Adrenal gland (tissue), 5 donors: Measurements from ENCODE around the gene TMEM175.

Experiments
- POLR2A ChIP-seq, 2 donors: fragments of 450-650 bp; IDR thresholded peaks; one replicate each; pipeline ENCODE4 v1.6.1; 2017; ENCODE audit warnings: antibody characterized with exemption in 2 of 2, mild to moderate bottlenecking in 2 of 2, moderate library complexity in 1 of 2
- TF ChIP-seq, protein P1 (sequence below), 6 experiments: fragments of 450-650 bp in 4 of 6; fragments of 200-600 bp in 2 of 6; sonication (generic) in 1 of 6; IDR thresholded peaks; 1 replicate in 5 of 6; 2 replicates in 1 of 6; pipeline versions ENCODE4 v1.5.1 to v1.8.0; 2016 to 2021; ENCODE audit warnings: antibody characterized with exemption in 6 of 6, mild to moderate bottlenecking in 2 of 6, moderate library complexity in 1 of 6
- donor health status: DM: no; HTN: no; CAD: no.

DNA sequence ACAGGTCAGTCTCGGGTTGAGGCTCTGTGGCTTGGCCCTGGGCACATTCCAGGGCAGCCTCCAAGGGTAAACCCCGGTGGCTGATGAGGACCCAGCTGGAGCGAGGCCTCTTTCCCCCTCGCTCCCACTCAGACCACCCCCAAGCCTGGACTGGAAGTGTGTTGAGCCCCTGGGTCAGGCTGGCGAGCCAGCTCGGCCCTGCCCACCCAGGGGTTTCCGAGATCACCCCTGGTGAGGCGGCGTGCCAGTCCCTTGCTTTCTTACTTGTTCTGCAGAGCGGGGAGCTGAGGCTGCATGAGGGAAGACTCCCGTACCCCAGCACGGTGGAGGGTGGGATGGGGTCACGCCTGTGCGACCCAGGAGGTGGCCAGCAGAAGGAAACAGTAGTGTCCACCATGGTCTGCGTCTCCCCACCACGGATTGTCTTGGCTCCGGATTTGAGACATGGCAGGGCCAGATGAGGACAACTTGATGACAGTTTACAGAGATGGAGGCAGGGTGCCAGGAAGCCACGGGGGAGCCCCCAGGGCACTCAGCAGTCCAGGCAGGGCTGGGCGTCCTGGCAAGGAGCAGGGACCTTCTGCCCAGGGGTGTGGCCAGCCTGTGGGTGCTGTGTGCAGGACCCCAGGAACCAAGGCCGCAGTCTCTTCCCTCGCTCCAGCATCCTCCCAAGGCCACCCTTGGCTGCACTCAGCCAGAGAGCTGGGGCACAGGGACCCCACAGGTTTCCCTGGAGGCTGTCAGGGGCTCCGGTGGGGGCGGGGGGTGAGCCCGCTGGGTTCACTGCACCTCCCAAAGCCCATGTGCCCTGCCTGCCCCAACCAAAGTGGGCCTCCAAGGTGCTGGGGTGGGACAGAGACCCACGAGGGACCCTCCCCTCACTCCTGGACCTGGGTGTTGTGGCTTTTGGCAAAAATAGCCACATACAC is 72.6 kb downstream of the TMEM175 start:
- TF ChIP-seq, protein P1, sequence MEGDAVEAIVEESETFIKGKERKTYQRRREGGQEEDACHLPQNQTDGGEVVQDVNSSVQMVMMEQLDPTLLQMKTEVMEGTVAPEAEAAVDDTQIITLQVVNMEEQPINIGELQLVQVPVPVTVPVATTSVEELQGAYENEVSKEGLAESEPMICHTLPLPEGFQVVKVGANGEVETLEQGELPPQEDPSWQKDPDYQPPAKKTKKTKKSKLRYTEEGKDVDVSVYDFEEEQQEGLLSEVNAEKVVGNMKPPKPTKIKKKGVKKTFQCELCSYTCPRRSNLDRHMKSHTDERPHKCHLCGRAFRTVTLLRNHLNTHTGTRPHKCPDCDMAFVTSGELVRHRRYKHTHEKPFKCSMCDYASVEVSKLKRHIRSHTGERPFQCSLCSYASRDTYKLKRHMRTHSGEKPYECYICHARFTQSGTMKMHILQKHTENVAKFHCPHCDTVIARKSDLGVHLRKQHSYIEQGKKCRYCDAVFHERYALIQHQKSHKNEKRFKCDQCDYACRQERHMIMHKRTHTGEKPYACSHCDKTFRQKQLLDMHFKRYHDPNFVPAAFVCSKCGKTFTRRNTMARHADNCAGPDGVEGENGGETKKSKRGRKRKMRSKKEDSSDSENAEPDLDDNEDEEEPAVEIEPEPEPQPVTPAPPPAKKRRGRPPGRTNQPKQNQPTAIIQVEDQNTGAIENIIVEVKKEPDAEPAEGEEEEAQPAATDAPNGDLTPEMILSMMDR (IDR thresholded peaks at IDR 0.05) = no peak
- TF ChIP-seq POLR2A (IDR thresholded peaks at IDR 0.05) = no peak
